SK-N-SH treated with all-trans-retinoic acid at 6 μM for 48 hours (cell line): ENCODE measurements around the gene ATP5F1D.

Experiments
- ATAC-seq: fragments of 200-7000 bp; cut with Tn5 transposase; 3 replicates; pipeline ENCODE4 v1.9.1; 2020; ENCODE audit warnings: mild to moderate bottlenecking, moderate library complexity
- ARNTL ChIP-seq: fragments of 450-650 bp; formaldehyde crosslinking; IDR thresholded peaks from 2 replicates; pipeline ENCODE4 v1.5.0; 2020; ENCODE audit warnings: low read depth, mild to moderate bottlenecking, moderate library complexity, borderline replicate concordance
- BACH2 ChIP-seq: fragments of 250-450 bp; sonication (Bioruptor Pico); IDR thresholded peaks from 2 replicates; pipeline ENCODE4 v1.9.0; 2021; ENCODE audit warnings: mild to moderate bottlenecking, borderline replicate concordance
- CREB5 ChIP-seq: fragments of 250-450 bp; sonication (Bioruptor Pico); IDR thresholded peaks from 2 replicates; pipeline ENCODE4 v1.5.1; 2020; ENCODE audit warnings: low read depth, mild to moderate bottlenecking, moderate library complexity
- CSDC2 ChIP-seq: fragments of 250-450 bp; sonication (Bioruptor Pico); IDR thresholded peaks from 2 replicates; pipeline ENCODE4 v1.5.0; 2020; ENCODE audit warnings: mild to moderate bottlenecking, moderate library complexity
- CSRNP3 ChIP-seq: fragments of 250-450 bp; sonication (Bioruptor Pico); IDR thresholded peaks from 2 replicates; pipeline ENCODE4 v1.5.1; 2021; ENCODE audit warnings: mild to moderate bottlenecking, moderate library complexity
- ESRRG ChIP-seq: fragments of 250-450 bp; sonication (Bioruptor Pico); IDR thresholded peaks from 2 replicates; pipeline ENCODE4 v1.6.1; 2021; ENCODE audit warnings: mild to moderate bottlenecking
- GLIS3 ChIP-seq: fragments of 250-450 bp; sonication (Bioruptor Pico); IDR thresholded peaks from 2 replicates; pipeline ENCODE4 v1.5.0; 2020; ENCODE audit warnings: mild to moderate bottlenecking, moderate library complexity
- ISL1 ChIP-seq: fragments of 250-450 bp; sonication (Bioruptor Pico); IDR thresholded peaks from 2 replicates; pipeline ENCODE4 v2.1.2; 2022; ENCODE audit warnings: mild to moderate bottlenecking, moderate library complexity
- OSR1 ChIP-seq: fragments of 250-450 bp; sonication (Bioruptor Pico); IDR thresholded peaks from 2 replicates; pipeline ENCODE4 v1.8.0; 2022; ENCODE audit warnings: moderate library complexity, mild to moderate bottlenecking, inconsistent platforms
- PATZ1 ChIP-seq: fragments of 250-450 bp; sonication (Bioruptor Pico); IDR thresholded peaks from 2 replicates; pipeline ENCODE4 v1.8.0; 2020; ENCODE audit warnings: mild to moderate bottlenecking, moderate library complexity, borderline replicate concordance
- POU6F1 ChIP-seq: fragments of 250-450 bp; sonication (Bioruptor Pico); IDR thresholded peaks from 2 replicates; pipeline ENCODE4 v1.8.0; 2021; ENCODE audit warnings: low read depth, mild to moderate bottlenecking, moderate library complexity, borderline replicate concordance
- RARB ChIP-seq: fragments of 250-450 bp; sonication (Bioruptor Pico); IDR thresholded peaks from 2 replicates; pipeline ENCODE4 v1.8.0; 2021; ENCODE audit warnings: mild to moderate bottlenecking, moderate library complexity
- SNAI2 ChIP-seq: fragments of 250-450 bp; sonication (Bioruptor Pico); IDR thresholded peaks from 2 replicates; pipeline ENCODE4 v1.5.0; 2020; ENCODE audit warnings: mild to moderate bottlenecking, moderate library complexity
- TCF4 ChIP-seq: fragments of 250-450 bp; sonication (Bioruptor Pico); IDR thresholded peaks from 2 replicates; pipeline ENCODE4 v1.8.0; 2021; ENCODE audit warnings: mild to moderate bottlenecking, moderate library complexity, borderline replicate concordance
- TOX ChIP-seq: fragments of 250-450 bp; sonication (Bioruptor Pico); IDR thresholded peaks from 2 replicates; pipeline ENCODE4 v1.8.0; 2021; ENCODE audit warnings: mild to moderate bottlenecking, moderate library complexity, borderline replicate concordance
- ZC3H10 ChIP-seq: fragments of 250-450 bp; sonication (Bioruptor Pico); IDR thresholded peaks from 2 replicates; pipeline ENCODE4 v1.5.1; 2021; ENCODE audit warnings: mild to moderate bottlenecking, moderate library complexity
- ZFP3 ChIP-seq: fragments of 250-450 bp; sonication (Bioruptor Pico); IDR thresholded peaks from 2 replicates; pipeline ENCODE4 v1.5.0; 2020; ENCODE audit warnings: mild to moderate bottlenecking, moderate library complexity
- ZFP30 ChIP-seq: fragments of 450-650 bp; formaldehyde crosslinking; IDR thresholded peaks from 2 replicates; pipeline ENCODE4 v1.5.0; 2022; ENCODE audit warnings: mild to moderate bottlenecking, moderate library complexity
- ZNF565 ChIP-seq: fragments of 450-650 bp; formaldehyde crosslinking; conservative IDR thresholded peaks from 2 replicates; pipeline ENCODE4 v1.5.0; 2020; ENCODE audit warnings: low read depth, mild to moderate bottlenecking, moderate library complexity
- ZNF70 ChIP-seq: fragments of 450-650 bp; formaldehyde crosslinking; IDR thresholded peaks from 2 replicates; pipeline ENCODE4 v1.5.0; 2020; ENCODE audit warnings: mild to moderate bottlenecking, moderate library complexity
- ZNF8 ChIP-seq: fragments of 450-650 bp; formaldehyde crosslinking; IDR thresholded peaks from 2 replicates; pipeline ENCODE4 v1.5.0; 2020; ENCODE audit warnings: mild to moderate bottlenecking, moderate library complexity

The ATP5F1D gene

GRCh38 chr19:1229924-1230782, 11.4 kb upstream of the ATP5F1D start:
- no peak for TF ChIP-seq ZNF565
- TF ChIP-seq TOX (CRISPR knock-in tag), result no peak
- no peak for TF ChIP-seq RARB (CRISPR knock-in tag)
- no peak for TF ChIP-seq SNAI2
- TF ChIP-seq ZC3H10 (CRISPR knock-in tag), result no peak
- no peak for ATAC-seq

GRCh38 chr19:1230783-1231489, 10.6 kb upstream of the ATP5F1D start:
- no peak for TF ChIP-seq OSR1 (CRISPR knock-in tag)
- no peak for TF ChIP-seq ZFP3
- TF ChIP-seq PATZ1 (CRISPR knock-in tag), result no peak
- TF ChIP-seq ZFP30 (CRISPR knock-in tag), result no peak
- TF ChIP-seq ISL1 (CRISPR knock-in tag), result no peak
- TF ChIP-seq ZC3H10 (CRISPR knock-in tag), result no peak
- no peak for ATAC-seq

- no peak for TF ChIP-seq CREB5
- TF ChIP-seq ZNF565, result no peak
- TF ChIP-seq TOX (CRISPR knock-in tag), result no peak
- no peak for TF ChIP-seq OSR1 (CRISPR knock-in tag)
- TF ChIP-seq ZNF70 (CRISPR knock-in tag), result no peak
- TF ChIP-seq BACH2 (CRISPR knock-in tag), result no peak
- peak; percentile 16 for ATAC-seq
These were observed 9.6 kb upstream of the ATP5F1D start for GRCh38 chr19:1231729-1232637.

GRCh38 chr19:1232652-1233072, 8.9 kb upstream of the ATP5F1D start:
- no peak for TF ChIP-seq CSDC2 (CRISPR knock-in tag)
- TF ChIP-seq ZFP3, result no peak
- TF ChIP-seq ISL1 (CRISPR knock-in tag), result no peak
- TF ChIP-seq GLIS3 (CRISPR knock-in tag), result no peak
- no peak for TF ChIP-seq ZNF8 (CRISPR knock-in tag)
- TF ChIP-seq ARNTL (CRISPR knock-in tag), result no peak
- TF ChIP-seq RARB (CRISPR knock-in tag), result no peak
- ATAC-seq, result peak; percentile 5; the same call in 2 of the 3 replicates

GRCh38 chr19:1233115-1233667, 8.4 kb upstream of the ATP5F1D start:
- ATAC-seq, result no peak
- TF ChIP-seq TCF4 (CRISPR knock-in tag) (no peak), CREB5 (no peak), ZNF8 (CRISPR knock-in tag) (no peak), TOX (CRISPR knock-in tag) (no peak), GLIS3 (CRISPR knock-in tag) (no peak), POU6F1 (no peak), ISL1 (CRISPR knock-in tag) (no peak), CSRNP3 (no peak), RARB (CRISPR knock-in tag) (no peak), ESRRG (CRISPR knock-in tag) (no peak), OSR1 (CRISPR knock-in tag) (no peak), ZNF70 (CRISPR knock-in tag) (no peak), CSDC2 (CRISPR knock-in tag) (no peak), ARNTL (CRISPR knock-in tag) (no peak)
